Measurements from ENCODE around the gene TLDC2.

DNA sequence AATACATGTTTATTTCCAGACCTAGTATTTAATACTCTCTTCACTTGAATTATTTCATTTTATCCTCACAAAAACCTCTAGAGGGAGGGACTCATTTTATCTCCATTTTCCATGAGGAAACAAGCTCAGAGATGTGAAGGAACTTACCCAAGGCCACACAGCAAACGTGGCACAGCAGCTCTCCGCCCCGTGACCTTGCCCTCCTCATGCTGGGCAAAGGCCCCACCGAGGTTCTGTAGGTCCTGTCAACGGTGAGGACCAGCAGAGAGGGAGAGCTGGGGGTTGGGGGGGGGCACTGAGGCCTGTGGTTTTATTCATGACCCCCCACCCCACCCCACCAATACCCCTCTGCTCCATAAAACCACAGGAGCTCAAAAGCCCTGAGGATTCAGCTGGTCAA lies 40.9 kb upstream of the TLDC2 start:
- TF ChIP-seq, protein P1, sequence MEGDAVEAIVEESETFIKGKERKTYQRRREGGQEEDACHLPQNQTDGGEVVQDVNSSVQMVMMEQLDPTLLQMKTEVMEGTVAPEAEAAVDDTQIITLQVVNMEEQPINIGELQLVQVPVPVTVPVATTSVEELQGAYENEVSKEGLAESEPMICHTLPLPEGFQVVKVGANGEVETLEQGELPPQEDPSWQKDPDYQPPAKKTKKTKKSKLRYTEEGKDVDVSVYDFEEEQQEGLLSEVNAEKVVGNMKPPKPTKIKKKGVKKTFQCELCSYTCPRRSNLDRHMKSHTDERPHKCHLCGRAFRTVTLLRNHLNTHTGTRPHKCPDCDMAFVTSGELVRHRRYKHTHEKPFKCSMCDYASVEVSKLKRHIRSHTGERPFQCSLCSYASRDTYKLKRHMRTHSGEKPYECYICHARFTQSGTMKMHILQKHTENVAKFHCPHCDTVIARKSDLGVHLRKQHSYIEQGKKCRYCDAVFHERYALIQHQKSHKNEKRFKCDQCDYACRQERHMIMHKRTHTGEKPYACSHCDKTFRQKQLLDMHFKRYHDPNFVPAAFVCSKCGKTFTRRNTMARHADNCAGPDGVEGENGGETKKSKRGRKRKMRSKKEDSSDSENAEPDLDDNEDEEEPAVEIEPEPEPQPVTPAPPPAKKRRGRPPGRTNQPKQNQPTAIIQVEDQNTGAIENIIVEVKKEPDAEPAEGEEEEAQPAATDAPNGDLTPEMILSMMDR (IDR thresholded peaks at IDR 0.05 in 2 of 3, conservative IDR thresholded peaks at IDR 0.05 in 1 of 3; ENCODE audit: borderline replicate concordance in 1 of 3, insufficient read depth in 1 of 3, low read depth in 2 of 3, low read length in 2 of 3) = no peak
- no peak for TF ChIP-seq SRF (IDR thresholded peaks at IDR 0.05; ENCODE audit: low read depth)
- no peak for TF ChIP-seq EZH2 (IDR thresholded peaks at IDR 0.05)
- no peak for TF ChIP-seq POLR2A (IDR thresholded peaks at IDR 0.05; ENCODE audit: borderline replicate concordance, extremely low read depth, insufficient read depth, insufficient read length)
- TF ChIP-seq POLR2AphosphoS5 (IDR thresholded peaks at IDR 0.05; ENCODE audit: low read depth, low read length) = no peak
- no peak for TF ChIP-seq SIN3A (IDR thresholded peaks at IDR 0.05; ENCODE audit: low read depth)
- no peak for TF ChIP-seq ELF1 (IDR thresholded peaks at IDR 0.05; ENCODE audit: borderline replicate concordance, low read depth)
- no peak for TF ChIP-seq ZFX (IDR thresholded peaks at IDR 0.05)
- no peak for TF ChIP-seq YY1 (IDR thresholded peaks at IDR 0.05; ENCODE audit: extremely low read depth, insufficient replicate concordance, low read depth, low read length)
- TF ChIP-seq, protein P2, sequence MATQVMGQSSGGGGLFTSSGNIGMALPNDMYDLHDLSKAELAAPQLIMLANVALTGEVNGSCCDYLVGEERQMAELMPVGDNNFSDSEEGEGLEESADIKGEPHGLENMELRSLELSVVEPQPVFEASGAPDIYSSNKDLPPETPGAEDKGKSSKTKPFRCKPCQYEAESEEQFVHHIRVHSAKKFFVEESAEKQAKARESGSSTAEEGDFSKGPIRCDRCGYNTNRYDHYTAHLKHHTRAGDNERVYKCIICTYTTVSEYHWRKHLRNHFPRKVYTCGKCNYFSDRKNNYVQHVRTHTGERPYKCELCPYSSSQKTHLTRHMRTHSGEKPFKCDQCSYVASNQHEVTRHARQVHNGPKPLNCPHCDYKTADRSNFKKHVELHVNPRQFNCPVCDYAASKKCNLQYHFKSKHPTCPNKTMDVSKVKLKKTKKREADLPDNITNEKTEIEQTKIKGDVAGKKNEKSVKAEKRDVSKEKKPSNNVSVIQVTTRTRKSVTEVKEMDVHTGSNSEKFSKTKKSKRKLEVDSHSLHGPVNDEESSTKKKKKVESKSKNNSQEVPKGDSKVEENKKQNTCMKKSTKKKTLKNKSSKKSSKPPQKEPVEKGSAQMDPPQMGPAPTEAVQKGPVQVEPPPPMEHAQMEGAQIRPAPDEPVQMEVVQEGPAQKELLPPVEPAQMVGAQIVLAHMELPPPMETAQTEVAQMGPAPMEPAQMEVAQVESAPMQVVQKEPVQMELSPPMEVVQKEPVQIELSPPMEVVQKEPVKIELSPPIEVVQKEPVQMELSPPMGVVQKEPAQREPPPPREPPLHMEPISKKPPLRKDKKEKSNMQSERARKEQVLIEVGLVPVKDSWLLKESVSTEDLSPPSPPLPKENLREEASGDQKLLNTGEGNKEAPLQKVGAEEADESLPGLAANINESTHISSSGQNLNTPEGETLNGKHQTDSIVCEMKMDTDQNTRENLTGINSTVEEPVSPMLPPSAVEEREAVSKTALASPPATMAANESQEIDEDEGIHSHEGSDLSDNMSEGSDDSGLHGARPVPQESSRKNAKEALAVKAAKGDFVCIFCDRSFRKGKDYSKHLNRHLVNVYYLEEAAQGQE (IDR thresholded peaks at IDR 0.05; ENCODE audit: low read depth) = no peak
